GM12878 (cell line): ENCODE measurements around the gene PPP1R14D.

Experiments
- CTCF ChIP-seq, 3 experiments: IDR thresholded peaks in 2 of 3; conservative IDR thresholded peaks in 1 of 3; 2 replicates each; pipeline ENCODE4 v1.5.1; 2011; ENCODE audit warnings: low read depth in 3 of 3, low read length in 3 of 3, mild to moderate bottlenecking in 3 of 3, control low read depth in 2 of 3, moderate library complexity in 2 of 3, inconsistent platforms in 1 of 3, mixed read lengths in 1 of 3; ENCODE audit not compliant: control insufficient read depth in 2 of 3, insufficient read depth in 1 of 3; ENCODE audit errors: extremely low read depth in 1 of 3
- EGR1 ChIP-seq, 2 experiments: IDR thresholded peaks; 1 replicate in 1 of 2; 2 replicates in 1 of 2; pipeline ENCODE4 v1.6.1; 2011 to 2012; ENCODE audit warnings: low read depth in 2 of 2, low read length in 2 of 2, borderline replicate concordance in 1 of 2, mild to moderate bottlenecking in 1 of 2, moderate library complexity in 1 of 2
- EP300 ChIP-seq, 2 experiments: fragments of 150-350 bp in 1 of 2; IDR thresholded peaks; 2 replicates each; pipeline ENCODE4 v1.6.1; 2011 to 2012; ENCODE audit warnings: low read depth in 2 of 2, low read length in 2 of 2, borderline replicate concordance in 1 of 2, improper control_type of control experiment in 1 of 2, inconsistent platforms in 1 of 2; ENCODE audit not compliant: control insufficient read depth in 1 of 2
- IRF4 ChIP-seq: IDR thresholded peaks from 2 replicates; pipeline ENCODE4 v1.6.1; 2011; ENCODE audit warnings: low read depth, low read length
- NFIC ChIP-seq: IDR thresholded peaks from 2 replicates; pipeline ENCODE4 v1.6.1; 2012; ENCODE audit warnings: low read depth, mild to moderate bottlenecking, inconsistent platforms, low read length, moderate library complexity
- TF ChIP-seq, protein P1 (sequence below): fragments of 450-650 bp; IDR thresholded peaks from 2 replicates; pipeline ENCODE4 v1.6.1; 2017; ENCODE audit warnings: mild to moderate bottlenecking, moderate library complexity

DNA sequence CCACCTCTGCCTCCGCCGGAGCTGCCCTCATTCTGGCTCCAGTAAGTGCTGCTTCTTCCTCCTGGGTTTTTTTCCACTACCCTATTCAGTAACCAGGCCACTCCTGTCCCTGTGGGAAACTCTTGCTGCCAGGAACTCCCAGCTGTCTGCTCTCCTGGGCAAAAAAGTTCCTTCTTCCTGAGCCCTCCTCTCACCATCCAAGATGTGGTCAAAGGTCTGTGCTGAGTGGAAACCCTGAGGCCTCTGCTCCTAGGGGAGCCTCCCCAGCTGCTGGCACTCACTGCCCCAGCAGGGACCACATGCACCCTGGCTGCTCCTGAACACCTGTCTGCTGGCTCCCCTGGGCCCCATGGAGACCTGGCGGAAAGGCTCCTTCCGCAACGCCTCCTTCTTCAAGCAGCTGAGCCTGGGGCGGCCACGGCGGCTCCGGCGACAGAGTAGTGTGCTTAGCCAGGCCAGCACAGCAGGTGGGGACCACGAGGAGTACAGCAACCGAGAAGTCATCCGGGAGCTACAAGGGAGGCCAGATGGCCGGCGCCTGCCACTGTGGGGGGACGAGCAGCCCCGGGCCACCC is 58.3 kb downstream of the PPP1R14D start:
- TF ChIP-seq, protein P1, sequence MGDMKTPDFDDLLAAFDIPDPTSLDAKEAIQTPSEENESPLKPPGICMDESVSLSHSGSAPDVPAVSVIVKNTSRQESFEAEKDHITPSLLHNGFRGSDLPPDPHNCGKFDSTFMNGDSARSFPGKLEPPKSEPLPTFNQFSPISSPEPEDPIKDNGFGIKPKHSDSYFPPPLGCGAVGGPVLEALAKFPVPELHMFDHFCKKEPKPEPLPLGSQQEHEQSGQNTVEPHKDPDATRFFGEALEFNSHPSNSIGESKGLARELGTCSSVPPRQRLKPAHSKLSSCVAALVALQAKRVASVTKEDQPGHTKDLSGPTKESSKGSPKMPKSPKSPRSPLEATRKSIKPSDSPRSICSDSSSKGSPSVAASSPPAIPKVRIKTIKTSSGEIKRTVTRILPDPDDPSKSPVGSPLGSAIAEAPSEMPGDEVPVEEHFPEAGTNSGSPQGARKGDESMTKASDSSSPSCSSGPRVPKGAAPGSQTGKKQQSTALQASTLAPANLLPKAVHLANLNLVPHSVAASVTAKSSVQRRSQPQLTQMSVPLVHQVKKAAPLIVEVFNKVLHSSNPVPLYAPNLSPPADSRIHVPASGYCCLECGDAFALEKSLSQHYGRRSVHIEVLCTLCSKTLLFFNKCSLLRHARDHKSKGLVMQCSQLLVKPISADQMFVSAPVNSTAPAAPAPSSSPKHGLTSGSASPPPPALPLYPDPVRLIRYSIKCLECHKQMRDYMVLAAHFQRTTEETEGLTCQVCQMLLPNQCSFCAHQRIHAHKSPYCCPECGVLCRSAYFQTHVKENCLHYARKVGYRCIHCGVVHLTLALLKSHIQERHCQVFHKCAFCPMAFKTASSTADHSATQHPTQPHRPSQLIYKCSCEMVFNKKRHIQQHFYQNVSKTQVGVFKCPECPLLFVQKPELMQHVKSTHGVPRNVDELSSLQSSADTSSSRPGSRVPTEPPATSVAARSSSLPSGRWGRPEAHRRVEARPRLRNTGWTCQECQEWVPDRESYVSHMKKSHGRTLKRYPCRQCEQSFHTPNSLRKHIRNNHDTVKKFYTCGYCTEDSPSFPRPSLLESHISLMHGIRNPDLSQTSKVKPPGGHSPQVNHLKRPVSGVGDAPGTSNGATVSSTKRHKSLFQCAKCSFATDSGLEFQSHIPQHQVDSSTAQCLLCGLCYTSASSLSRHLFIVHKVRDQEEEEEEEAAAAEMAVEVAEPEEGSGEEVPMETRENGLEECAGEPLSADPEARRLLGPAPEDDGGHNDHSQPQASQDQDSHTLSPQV: no peak
- TF ChIP-seq CTCF (IDR thresholded peaks at IDR 0.05 in 2 of 3, conservative IDR thresholded peaks at IDR 0.05 in 1 of 3; ENCODE audit: control insufficient read depth in 2 of 3, extremely low read depth in 1 of 3, insufficient read depth in 1 of 3, low read depth in 3 of 3, low read length in 3 of 3) (no peak), NFIC (no peak), EP300 (IDR thresholded peaks at IDR 0.05; ENCODE audit: borderline replicate concordance in 1 of 2, control insufficient read depth in 1 of 2, low read depth in 2 of 2, low read length in 2 of 2) (no peak), EGR1 (IDR thresholded peaks at IDR 0.05; ENCODE audit: borderline replicate concordance in 1 of 2, low read depth in 2 of 2, low read length in 2 of 2) (no peak), IRF4 (no peak)
